GM13976 (cell line): Measurements from ENCODE around the gene CCDC50.

Experiments
- DNase-seq: peaks from one replicate; pipeline ENCODE4 v3.0.0; 2012; ENCODE audit warnings: low spot score
- in situ Hi-C: fragments of 300-500 bp; cut with MboI; formaldehyde crosslinking; loops from one replicate; pipeline ENCODE4 v1.12.0; 2022; ENCODE audit warnings: low sequenced_read_pairs, mixed read lengths, inconsistent platforms; ENCODE audit not compliant: unreplicated experiment
- TF ChIP-seq, protein P1 (sequence below): IDR thresholded peaks from 2 replicates; pipeline ENCODE4 v1.5.1; 2012; ENCODE audit warnings: borderline replicate concordance, mild to moderate bottlenecking; ENCODE audit not compliant: insufficient read depth; ENCODE audit errors: extremely low read depth, missing control alignments, control extremely low read depth

The CCDC50 gene

GRCh38 chr3:191292243-191293015, 36.8 kb upstream of the CCDC50 start:
- in situ Hi-C loops: loop anchor here (5.0 kb wide), 1 partner anchor 45 kb away; no protein-coding TSS in a partner anchor
- TF ChIP-seq, protein P1, sequence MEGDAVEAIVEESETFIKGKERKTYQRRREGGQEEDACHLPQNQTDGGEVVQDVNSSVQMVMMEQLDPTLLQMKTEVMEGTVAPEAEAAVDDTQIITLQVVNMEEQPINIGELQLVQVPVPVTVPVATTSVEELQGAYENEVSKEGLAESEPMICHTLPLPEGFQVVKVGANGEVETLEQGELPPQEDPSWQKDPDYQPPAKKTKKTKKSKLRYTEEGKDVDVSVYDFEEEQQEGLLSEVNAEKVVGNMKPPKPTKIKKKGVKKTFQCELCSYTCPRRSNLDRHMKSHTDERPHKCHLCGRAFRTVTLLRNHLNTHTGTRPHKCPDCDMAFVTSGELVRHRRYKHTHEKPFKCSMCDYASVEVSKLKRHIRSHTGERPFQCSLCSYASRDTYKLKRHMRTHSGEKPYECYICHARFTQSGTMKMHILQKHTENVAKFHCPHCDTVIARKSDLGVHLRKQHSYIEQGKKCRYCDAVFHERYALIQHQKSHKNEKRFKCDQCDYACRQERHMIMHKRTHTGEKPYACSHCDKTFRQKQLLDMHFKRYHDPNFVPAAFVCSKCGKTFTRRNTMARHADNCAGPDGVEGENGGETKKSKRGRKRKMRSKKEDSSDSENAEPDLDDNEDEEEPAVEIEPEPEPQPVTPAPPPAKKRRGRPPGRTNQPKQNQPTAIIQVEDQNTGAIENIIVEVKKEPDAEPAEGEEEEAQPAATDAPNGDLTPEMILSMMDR: no peak

DNA sequence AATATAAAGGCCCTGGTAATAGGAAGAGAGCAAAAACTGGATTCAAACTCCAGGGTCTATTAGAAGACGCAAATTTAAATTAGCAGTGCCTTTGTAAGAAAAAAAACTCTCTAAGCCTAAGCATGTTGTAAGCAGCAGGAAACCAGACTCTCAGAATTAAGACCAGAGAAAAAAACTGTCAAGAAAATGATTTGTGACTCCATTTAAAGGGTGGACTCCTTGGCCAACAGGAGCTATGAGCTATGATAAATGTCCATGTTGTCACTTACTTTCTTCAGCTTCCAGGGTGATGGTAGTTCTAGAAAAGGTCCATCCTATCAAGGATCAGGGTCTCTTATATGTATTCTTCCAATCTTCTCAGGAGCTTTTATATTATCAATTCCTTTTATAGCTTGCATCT, 34.9 kb upstream of the CCDC50 start:
- in situ Hi-C loops: loop anchor here (5.0 kb wide), 1 partner anchor 47 kb away; no protein-coding TSS in a partner anchor
- TF ChIP-seq, protein P1: no peak

More at GRCh38 chr3:191292243-191293015, 36.8 kb upstream of the CCDC50 start:
- no peak for DNase-seq

GRCh38 chr3:191296041-191296541, 33.1 kb upstream of the CCDC50 start:
- peak; percentile 47 for DNase-seq
- TF ChIP-seq, protein P1: no peak
- in situ Hi-C loops: no loop called here

More for the DNA sequence above, 34.9 kb upstream of the CCDC50 start:
- no peak for DNase-seq

- in situ Hi-C loops: no loop called here
- TF ChIP-seq, protein P1: no peak
- DNase-seq: no peak
Observed at GRCh38 chr3:191298846-191299245, 30.3 kb upstream of the CCDC50 start.

DNA sequence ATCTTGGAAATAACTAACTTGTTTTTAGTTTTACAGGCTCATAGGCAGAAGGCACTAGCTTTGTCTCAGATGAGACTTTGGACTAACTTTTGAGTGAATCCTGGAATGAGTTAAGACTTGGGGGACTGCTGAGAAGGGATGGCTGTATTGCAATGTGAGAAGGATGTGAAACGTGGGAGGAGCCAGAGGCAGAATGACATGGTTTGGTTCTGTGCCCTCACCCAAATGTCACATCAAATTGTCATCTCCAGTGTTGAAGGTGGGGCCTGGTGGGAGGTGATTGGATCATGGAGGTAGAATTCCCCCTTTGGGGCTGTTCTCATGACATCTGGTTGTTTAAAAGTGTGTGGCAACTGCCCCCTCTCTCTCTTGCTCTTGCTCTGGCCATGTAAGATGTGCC, 28.8 kb upstream of the CCDC50 start:
- in situ Hi-C loops: no loop called here
- no peak for DNase-seq

DNA sequence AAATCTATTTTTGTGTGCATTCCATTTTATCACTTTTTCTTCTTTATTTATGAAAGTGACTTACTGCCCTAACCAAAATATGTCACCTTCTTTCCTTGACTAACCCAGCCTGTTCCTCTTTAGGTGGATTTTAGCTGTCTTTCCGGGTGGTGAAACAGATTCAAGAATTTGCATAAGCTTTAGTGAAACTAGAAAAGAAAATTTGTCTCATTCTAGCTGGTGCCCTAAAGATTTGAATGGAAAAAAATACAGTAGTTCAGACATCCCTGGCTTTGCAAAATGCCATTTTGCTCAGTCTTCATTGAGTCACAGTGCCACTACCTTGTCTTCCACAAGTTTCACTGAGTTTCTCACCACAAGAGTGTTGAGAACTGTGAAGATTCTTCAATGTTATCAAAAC, 28.2 kb upstream of the CCDC50 start:
- peak; percentile 59 for DNase-seq
- in situ Hi-C loops: no loop called here
- TF ChIP-seq, protein P1: no peak

More for the DNA sequence above, 28.8 kb upstream of the CCDC50 start:
- TF ChIP-seq, protein P1: no peak
